Esophagus muscularis mucosa (tissue), 4 donors: ENCODE data around the gene SMIM33. TPM values are rescaled to one million over a fixed set of nuclear protein-coding genes. Genes with fewer than 3 reads are reported as not detected.

Experiments
- DNase-seq: peaks from one replicate; pipeline ENCODE4 v3.0.0-alpha.2; 2017; ENCODE audit errors: extremely low spot score
- H3K27ac ChIP-seq, 4 donors: fragments of 200-600 bp; sonication (generic); replicated peaks in 1 of 4; 1 replicate in 3 of 4; 2 replicates in 1 of 4; pipeline ENCODE4 v1.5.1; 2016 to 2019; ENCODE audit warnings: mild to moderate bottlenecking in 1 of 4
- H3K27me3 ChIP-seq, 4 donors: fragments of 200-600 bp; sonication (generic); one replicate each; pipeline versions ENCODE4 v1.5.1 to v1.6.0; 2016 to 2019
- H3K36me3 ChIP-seq, 4 donors: fragments of 200-600 bp; sonication (generic); one replicate each; pipeline ENCODE4 v1.5.1; 2016 to 2019
- H3K4me1 ChIP-seq, 4 donors: fragments of 200-600 bp; sonication (generic); one replicate each; pipeline ENCODE4 v1.5.1; 2016 to 2019
- H3K4me3 ChIP-seq, 4 donors: fragments of 200-600 bp; sonication (generic); 1 replicate in 2 of 4; 2 replicates in 2 of 4; pipeline ENCODE4 v1.5.1; 2016 to 2019; ENCODE audit warnings: mild to moderate bottlenecking in 4 of 4, moderate library complexity in 1 of 4
- H3K9me3 ChIP-seq, 4 donors: fragments of 200-600 bp; sonication (generic); 1 replicate in 3 of 4; 2 replicates in 1 of 4; pipeline ENCODE4 v1.5.1; 2016 to 2019
- EP300 ChIP-seq: sonication (generic); formaldehyde crosslinking; IDR thresholded peaks from one replicate; pipeline ENCODE4 v1.6.1; 2017; ENCODE audit warnings: antibody characterized with exemption
- POLR2A ChIP-seq: fragments of 450-650 bp; IDR thresholded peaks from one replicate; pipeline ENCODE4 v1.6.1; 2017; ENCODE audit warnings: antibody characterized with exemption, moderate library complexity, mild to moderate bottlenecking, low read depth
- POLR2AphosphoS5 ChIP-seq, 2 donors: sonication (generic); formaldehyde crosslinking; IDR thresholded peaks; one replicate each; pipeline ENCODE4 v1.6.1; 2017; ENCODE audit warnings: antibody characterized with exemption in 2 of 2
- WGBS: methylation state at CpG from one replicate; pipeline ENCODE4 v1.1.5; 2018; 5-methylcytosine and 5-hydroxymethylcytosine counted together
- intact Hi-C: fragments of 100-400 bp; cut with DNase I; formaldehyde crosslinking; loops from one replicate; pipeline ENCODE4 v1.15.1; 2023
- total RNA-seq, 4 donors: library from RNA; depleted of rRNA; stranded (reverse); fragments of >200 nt; gene quantifications; one replicate each; pipeline versions ENCODE4 v1.1.0 to v1.2.1, GENCODE V29; 2016
- TF ChIP-seq, protein P1 (sequence below), 3 experiments: fragments of 200-600 bp in 2 of 3; fragments of 450-650 bp in 1 of 3; sonication (generic) in 2 of 3; IDR thresholded peaks; one replicate each; pipeline ENCODE4 v1.5.1; 2017 to 2019; ENCODE audit warnings: antibody characterized with exemption in 3 of 3, mild to moderate bottlenecking in 2 of 3, moderate library complexity in 1 of 3

The SMIM33 gene
- total RNA-seq, 4 donors from 2014 or later = not detected

DNA sequence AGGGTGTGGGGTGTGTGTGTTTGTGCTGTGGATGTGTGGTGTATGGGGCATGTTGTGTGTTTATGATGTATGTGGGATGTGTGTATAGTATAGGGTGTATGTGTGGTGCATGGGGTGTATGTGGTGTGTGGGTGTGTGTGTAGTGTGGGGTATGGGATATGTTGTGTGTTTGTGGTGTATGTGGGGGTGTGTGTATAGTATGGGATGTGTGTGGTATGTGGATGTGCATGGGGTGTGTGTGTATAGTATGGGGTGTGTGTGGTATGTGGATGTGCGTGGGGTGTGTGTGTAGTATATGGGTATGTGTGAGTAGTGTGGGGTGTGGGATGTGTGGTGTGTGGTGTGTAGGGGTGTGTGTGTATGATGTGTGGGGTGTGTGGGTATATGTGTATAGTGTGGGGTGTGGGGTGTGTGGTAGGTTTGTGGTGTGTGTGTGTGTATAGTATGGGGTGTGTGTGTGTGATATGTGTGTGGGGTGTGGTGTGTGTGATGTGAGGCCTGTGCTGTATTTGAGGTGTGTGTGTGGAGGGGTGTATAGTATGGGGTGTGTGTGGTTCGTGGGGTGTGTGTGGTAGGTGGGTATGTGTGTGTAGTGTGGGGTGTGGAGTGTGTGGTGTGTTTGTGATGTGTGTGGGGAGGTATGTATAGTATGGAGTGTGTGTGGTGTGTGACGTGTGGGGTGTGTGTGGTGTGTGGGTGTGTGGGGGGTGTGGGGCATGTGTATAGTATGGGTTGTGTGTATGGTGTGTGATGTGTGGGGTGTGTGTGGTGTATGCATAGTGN, 18.7 kb upstream of the SMIM33 start:
- 80% methylated on average over 3 of the region's 3 CpGs for WGBS
- intact Hi-C loops = no loop called here
- TF ChIP-seq POLR2AphosphoS5 (IDR thresholded peaks at IDR 0.05) = no peak
- TF ChIP-seq, protein P1, sequence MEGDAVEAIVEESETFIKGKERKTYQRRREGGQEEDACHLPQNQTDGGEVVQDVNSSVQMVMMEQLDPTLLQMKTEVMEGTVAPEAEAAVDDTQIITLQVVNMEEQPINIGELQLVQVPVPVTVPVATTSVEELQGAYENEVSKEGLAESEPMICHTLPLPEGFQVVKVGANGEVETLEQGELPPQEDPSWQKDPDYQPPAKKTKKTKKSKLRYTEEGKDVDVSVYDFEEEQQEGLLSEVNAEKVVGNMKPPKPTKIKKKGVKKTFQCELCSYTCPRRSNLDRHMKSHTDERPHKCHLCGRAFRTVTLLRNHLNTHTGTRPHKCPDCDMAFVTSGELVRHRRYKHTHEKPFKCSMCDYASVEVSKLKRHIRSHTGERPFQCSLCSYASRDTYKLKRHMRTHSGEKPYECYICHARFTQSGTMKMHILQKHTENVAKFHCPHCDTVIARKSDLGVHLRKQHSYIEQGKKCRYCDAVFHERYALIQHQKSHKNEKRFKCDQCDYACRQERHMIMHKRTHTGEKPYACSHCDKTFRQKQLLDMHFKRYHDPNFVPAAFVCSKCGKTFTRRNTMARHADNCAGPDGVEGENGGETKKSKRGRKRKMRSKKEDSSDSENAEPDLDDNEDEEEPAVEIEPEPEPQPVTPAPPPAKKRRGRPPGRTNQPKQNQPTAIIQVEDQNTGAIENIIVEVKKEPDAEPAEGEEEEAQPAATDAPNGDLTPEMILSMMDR (IDR thresholded peaks at IDR 0.05) = no peak

DNA sequence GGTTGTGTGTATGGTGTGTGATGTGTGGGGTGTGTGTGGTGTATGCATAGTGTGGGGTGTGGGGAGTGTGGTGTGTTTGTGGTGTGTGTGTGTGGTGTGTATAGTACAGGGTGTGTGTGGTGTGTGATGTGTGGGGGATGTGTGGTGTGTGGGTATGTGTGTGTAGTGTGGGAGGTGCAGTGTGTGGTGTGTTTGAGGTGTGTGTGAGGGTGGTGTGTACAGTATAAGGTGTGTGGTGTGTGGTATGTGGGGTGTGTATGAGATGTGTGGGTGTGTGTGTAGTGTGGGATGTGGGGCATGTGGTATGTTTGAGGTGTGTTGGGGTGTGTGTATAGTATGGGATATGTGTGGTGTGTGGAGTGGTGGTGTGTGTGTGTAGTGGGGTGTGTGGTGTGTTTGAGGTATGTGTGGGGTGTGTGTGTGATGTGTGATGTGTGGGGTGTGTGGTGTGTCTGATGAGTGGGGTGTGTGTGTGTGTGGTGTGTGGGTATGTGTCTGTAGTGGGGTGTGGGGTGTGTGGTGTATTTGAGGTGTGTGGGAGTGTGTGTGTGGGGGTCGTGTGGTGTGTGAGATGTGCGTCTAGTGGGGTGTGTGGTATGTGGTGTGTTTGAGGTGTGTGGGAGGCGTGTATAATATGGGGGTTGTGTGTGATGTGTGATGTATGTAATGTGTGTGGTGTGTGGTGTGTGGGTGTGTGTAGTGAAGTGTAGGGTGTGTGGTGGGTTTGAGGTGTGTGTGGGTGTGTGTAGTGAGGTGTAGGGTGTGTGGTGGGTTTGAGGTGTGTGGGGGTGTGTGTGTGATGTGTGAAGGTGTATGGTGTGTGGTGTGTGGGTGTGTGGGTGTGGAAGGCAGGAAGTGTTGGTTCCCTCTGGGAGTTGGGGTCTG, 16.9 kb upstream of the SMIM33 start:
- whole genome bisulfite sequencing = 92% methylated on average over 3 of the region's 3 CpGs
- Histone ChIP-seq H3K36me3 (peaks cover 0 to 65% (median 0%) of the 10 kb centered on the region in 4 donors), H3K27me3 (no peaks in the 10 kb centered on the region), H3K9me3 (no peaks in the 10 kb centered on the region), H3K4me3 (no peak overlapping the region), H3K27ac (no peak overlapping the region), H3K4me1 (peaks cover 0 to 2% (median 0%) of the 10 kb centered on the region in 4 donors)
- intact Hi-C loops = no loop called here
- TF ChIP-seq EP300 (no peak), POLR2A (no peak)
- DNase-seq = no peak

More for the DNA sequence above, 18.7 kb upstream of the SMIM33 start:
- peaks cover 0 to 74% (median 0%) of the 10 kb centered on the region in 4 donors for H3K36me3 ChIP-seq
- no peak for DNase-seq
- no peak overlapping the region for H3K27ac ChIP-seq
- H3K9me3 ChIP-seq = no peaks in the 10 kb centered on the region
- H3K27me3 ChIP-seq = no peaks in the 10 kb centered on the region
- H3K4me1 ChIP-seq = no peaks in the 10 kb centered on the region
- no peak overlapping the region for H3K4me3 ChIP-seq

DNA sequence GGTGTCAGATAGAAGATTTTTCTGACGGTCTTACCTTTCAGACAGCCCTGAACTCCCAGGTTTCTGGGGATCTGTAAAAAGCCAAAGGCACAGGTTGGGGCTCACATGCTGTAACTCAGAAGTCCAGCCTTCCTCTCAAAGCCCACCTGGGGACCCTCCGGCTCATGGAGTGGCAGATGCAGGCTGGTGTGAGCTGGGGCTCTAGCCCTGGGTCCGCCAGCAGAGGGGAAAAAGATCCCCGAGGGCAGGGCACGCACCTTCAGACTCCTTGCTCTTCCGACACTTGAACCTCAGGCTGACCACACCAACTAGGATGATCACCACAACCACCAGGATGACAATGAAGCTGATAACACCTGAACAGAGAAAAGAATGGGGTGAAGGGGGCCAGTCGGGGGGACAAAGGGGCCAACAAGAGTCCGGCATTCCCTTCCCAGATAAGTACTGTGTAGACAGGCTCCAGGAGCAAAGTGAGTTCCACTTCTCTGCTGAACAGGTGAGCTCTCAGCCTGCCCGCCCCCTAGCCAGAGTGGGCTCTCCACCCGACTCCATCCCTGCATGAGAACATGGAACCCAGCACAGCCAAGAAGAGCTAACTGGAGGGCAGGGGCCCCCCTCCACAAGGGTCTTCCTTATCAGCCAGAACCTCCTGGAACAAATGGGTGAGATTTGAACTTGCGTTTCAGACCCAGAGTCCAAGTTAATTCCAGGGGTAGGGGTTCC, 16.1 kb upstream of the SMIM33 start:
- Histone ChIP-seq H3K27me3 (no peaks in the 10 kb centered on the region), H3K4me3 (no peak overlapping the region), H3K27ac (no peak overlapping the region), H3K36me3 (peaks cover 0 to 64% (median 0%) of the 10 kb centered on the region in 4 donors), H3K4me1 (peaks cover 0 to 4% (median 1%) of the 10 kb centered on the region in 4 donors), H3K9me3 (no peaks in the 10 kb centered on the region)
- WGBS = 95% methylated on average over 10 of the region's 11 CpGs
- DNase-seq = no peak
- intact Hi-C loops = no loop called here
- TF ChIP-seq POLR2A (no peak), POLR2AphosphoS5 (IDR thresholded peaks at IDR 0.05) (no peak), EP300 (no peak)
- TF ChIP-seq, protein P1 (IDR thresholded peaks at IDR 0.05) = no peak

DNA sequence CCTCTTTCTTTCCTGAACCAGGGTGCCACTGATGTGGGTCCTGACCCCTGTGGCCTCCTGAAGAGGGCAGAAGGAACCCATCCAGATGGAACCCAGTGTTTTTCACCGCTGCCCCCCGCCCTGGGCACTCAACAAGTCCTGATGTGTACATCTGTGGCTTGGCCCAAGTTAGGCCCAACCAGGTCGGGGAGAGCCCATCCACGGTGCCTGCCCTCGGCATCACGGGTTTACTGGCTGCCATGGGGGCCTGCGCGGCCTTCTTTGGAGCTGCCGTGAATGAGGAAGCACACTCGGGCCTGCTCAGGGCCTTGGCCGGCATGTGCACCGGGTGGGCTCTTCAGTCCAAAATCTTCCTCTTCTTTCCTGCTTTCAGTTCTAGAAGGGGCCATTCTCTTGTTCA, 14.0 kb upstream of the SMIM33 start:
- Histone ChIP-seq H3K4me3 (no peak overlapping the region), H3K9me3 (no peaks in the 10 kb centered on the region), H3K4me1 (peaks cover 0 to 4% (median 1%) of the 10 kb centered on the region in 4 donors), H3K36me3 (peaks cover 0 to 46% (median 0%) of the 10 kb centered on the region in 4 donors), H3K27me3 (no peaks in the 10 kb centered on the region), H3K27ac (no peak overlapping the region)
- WGBS = 90% methylated on average over 6 of the region's 12 CpGs
- TF ChIP-seq POLR2AphosphoS5 (IDR thresholded peaks at IDR 0.05) = no peak
- no peak for TF ChIP-seq EP300
- TF ChIP-seq POLR2A = no peak
- TF ChIP-seq, protein P1 (IDR thresholded peaks at IDR 0.05) = no peak
- no peak for DNase-seq
- intact Hi-C loops = no loop called here
